DOHH2 (cell line): ENCODE results near the gene PCLO.

Experiments
- EZH2phosphoT487 ChIP-seq: fragments of 200-600 bp; sonication (generic); IDR thresholded peaks from 2 replicates; pipeline ENCODE4 v1.6.1; 2017; ENCODE audit warnings: borderline replicate concordance, mild to moderate bottlenecking, antibody characterized with exemption, low read length, moderate library complexity, mixed read lengths
- TF ChIP-seq, protein P1 (sequence below): fragments of 200-600 bp; sonication (generic); IDR thresholded peaks from one replicate; pipeline ENCODE4 v1.5.1; 2014; ENCODE audit warnings: antibody characterized with exemption, mild to moderate bottlenecking, low read depth, low read length; ENCODE audit not compliant: poor library complexity, severe bottlenecking

DNA sequence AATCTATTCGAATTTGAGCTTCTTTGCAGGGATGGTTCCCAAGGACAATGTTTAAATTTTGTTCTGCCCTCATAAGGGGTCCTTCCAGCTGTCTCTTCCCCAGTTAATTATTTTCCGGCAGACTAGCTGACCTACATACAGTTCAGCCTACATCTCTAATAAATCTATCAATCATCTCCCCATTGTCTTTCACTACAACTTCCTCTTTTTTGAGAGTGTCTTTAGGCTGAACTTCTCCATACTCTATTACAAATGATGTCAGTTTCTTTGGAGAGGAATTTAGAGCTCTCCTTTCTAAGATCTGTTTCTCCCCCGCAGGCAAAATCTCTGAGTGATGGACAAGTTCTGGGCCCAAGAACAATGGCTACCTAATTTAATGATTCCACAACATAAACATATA lies 122.2 kb downstream of the PCLO start:
- TF ChIP-seq, protein P1, sequence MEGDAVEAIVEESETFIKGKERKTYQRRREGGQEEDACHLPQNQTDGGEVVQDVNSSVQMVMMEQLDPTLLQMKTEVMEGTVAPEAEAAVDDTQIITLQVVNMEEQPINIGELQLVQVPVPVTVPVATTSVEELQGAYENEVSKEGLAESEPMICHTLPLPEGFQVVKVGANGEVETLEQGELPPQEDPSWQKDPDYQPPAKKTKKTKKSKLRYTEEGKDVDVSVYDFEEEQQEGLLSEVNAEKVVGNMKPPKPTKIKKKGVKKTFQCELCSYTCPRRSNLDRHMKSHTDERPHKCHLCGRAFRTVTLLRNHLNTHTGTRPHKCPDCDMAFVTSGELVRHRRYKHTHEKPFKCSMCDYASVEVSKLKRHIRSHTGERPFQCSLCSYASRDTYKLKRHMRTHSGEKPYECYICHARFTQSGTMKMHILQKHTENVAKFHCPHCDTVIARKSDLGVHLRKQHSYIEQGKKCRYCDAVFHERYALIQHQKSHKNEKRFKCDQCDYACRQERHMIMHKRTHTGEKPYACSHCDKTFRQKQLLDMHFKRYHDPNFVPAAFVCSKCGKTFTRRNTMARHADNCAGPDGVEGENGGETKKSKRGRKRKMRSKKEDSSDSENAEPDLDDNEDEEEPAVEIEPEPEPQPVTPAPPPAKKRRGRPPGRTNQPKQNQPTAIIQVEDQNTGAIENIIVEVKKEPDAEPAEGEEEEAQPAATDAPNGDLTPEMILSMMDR = no peak
- no peak for TF ChIP-seq EZH2phosphoT487
